WERI-Rb-1 (cell line): Measurements from ENCODE around the gene CCDC34.
"Not testable (repeated sequence)": the region's sequence is repeated elsewhere in the genome, so short reads cannot be mapped to it uniquely, and the experiment has no call there.

ENCODE experiments used
- DNase-seq: peaks from one replicate; pipeline ENCODE4 v3.0.0-alpha.2; 2020
- H3K27ac ChIP-seq: fragments of 250-450 bp; sonication (Bioruptor Pico); 2 replicates; pipeline ENCODE4 v1.5.1; 2020; ENCODE audit warnings: mild to moderate bottlenecking, moderate library complexity
- H3K27me3 ChIP-seq: fragments of 250-450 bp; sonication (Bioruptor Pico); 2 replicates; pipeline ENCODE4 v1.5.1; 2021; ENCODE audit warnings: mild to moderate bottlenecking, low read depth, moderate library complexity; ENCODE audit not compliant: insufficient read depth, severe bottlenecking
- H3K36me3 ChIP-seq: fragments of 250-450 bp; sonication (Bioruptor Pico); 2 replicates; pipeline ENCODE4 v1.5.1; 2020; ENCODE audit warnings: mild to moderate bottlenecking, moderate library complexity
- H3K4me3 ChIP-seq: 2 replicates; pipeline ENCODE4 v1.5.1; 2011; ENCODE audit warnings: low read depth, mild to moderate bottlenecking, control low read depth, low read length
- H3K9me3 ChIP-seq: fragments of 250-450 bp; sonication (Bioruptor Pico); 2 replicates; pipeline ENCODE4 v1.5.1; 2021; ENCODE audit warnings: mild to moderate bottlenecking, moderate library complexity; ENCODE audit not compliant: severe bottlenecking
- CTCF ChIP-seq: IDR thresholded peaks from 2 replicates; pipeline ENCODE4 v1.5.1; 2011; ENCODE audit warnings: low read depth, mild to moderate bottlenecking, control low read depth, inconsistent platforms, low read length

The CCDC34 gene

GRCh38 chr11:27350511-27350910, 12.5 kb downstream of the CCDC34 start:
- Histone ChIP-seq H3K36me3 (peaks cover 6% of the 10 kb centered on the region), H3K9me3 (no peaks in the 10 kb centered on the region), H3K27me3 (no peaks in the 10 kb centered on the region), H3K4me3 (no peak overlapping the region), H3K27ac (no peak overlapping the region)
- no peak for DNase-seq
- no peak for TF ChIP-seq CTCF

GRCh38 chr11:27349919-27350318, 13.1 kb downstream of the CCDC34 start:
- TF ChIP-seq CTCF: no peak
- Histone ChIP-seq H3K36me3 (peaks cover 6% of the 10 kb centered on the region), H3K4me3 (no peak overlapping the region), H3K27me3 (no peaks in the 10 kb centered on the region), H3K9me3 (no peaks in the 10 kb centered on the region), H3K27ac (no peak overlapping the region)
- DNase-seq: no peak

- Histone ChIP-seq H3K9me3 (no peaks in the 10 kb centered on the region), H3K4me3 (no peak overlapping the region), H3K27me3 (no peaks in the 10 kb centered on the region), H3K36me3 (peaks cover 6% of the 10 kb centered on the region), H3K27ac (no peak overlapping the region)
- no peak for DNase-seq
- TF ChIP-seq CTCF: no peak
Measured at GRCh38 chr11:27348340-27348873, 14.6 kb downstream of the CCDC34 start.

- peaks cover 6% of the 10 kb centered on the region for H3K36me3 ChIP-seq
- no peaks in the 10 kb centered on the region for H3K9me3 ChIP-seq
- no peaks in the 10 kb centered on the region for H3K27me3 ChIP-seq
- H3K4me3 ChIP-seq: no peak overlapping the region
- no peak overlapping the region for H3K27ac ChIP-seq
- TF ChIP-seq CTCF: no peak
- no peak for DNase-seq
Measured at GRCh38 chr11:27347359-27348339, 15.4 kb downstream of the CCDC34 start.

- H3K4me3 ChIP-seq: no peak overlapping the region
- no peaks in the 10 kb centered on the region for H3K9me3 ChIP-seq
- H3K27ac ChIP-seq: no peak overlapping the region
- TF ChIP-seq CTCF: no peak
- no peak for DNase-seq
- peaks cover 8% of the 10 kb centered on the region for H3K36me3 ChIP-seq
- no peaks in the 10 kb centered on the region for H3K27me3 ChIP-seq
Measured at GRCh38 chr11:27339941-27340340, 23.1 kb downstream of the CCDC34 start.

GRCh38 chr11:27334764-27335163, 28.3 kb downstream of the CCDC34 start:
- H3K27me3 ChIP-seq, H3K27ac ChIP-seq, H3K4me3 ChIP-seq, DNase-seq, H3K36me3 ChIP-seq, H3K9me3 ChIP-seq: not testable (repeated sequence)
